Panc1 (cell line): ENCODE results near the gene KIAA1614.

Experiments used
- CTCF ChIP-seq: fragments of 450-650 bp; IDR thresholded peaks from 2 replicates; pipeline ENCODE4 v1.5.1; 2017; ENCODE audit warnings: mild to moderate bottlenecking
- POLR2AphosphoS5 ChIP-seq: IDR thresholded peaks from 2 replicates; pipeline ENCODE4 v1.6.1; 2012; ENCODE audit warnings: mild to moderate bottlenecking, low read depth, low read length, moderate library complexity
- TCF7L2 ChIP-seq: IDR thresholded peaks from 2 replicates; pipeline ENCODE4 v1.6.1; 2011; ENCODE audit warnings: mild to moderate bottlenecking, low read depth, low read length, inconsistent platforms

GRCh38 chr1:180970333-180971079 lies 57.8 kb downstream of the KIAA1614 start:
- no peak for TF ChIP-seq CTCF
- no peak for TF ChIP-seq TCF7L2
- no peak for TF ChIP-seq POLR2AphosphoS5
